Measurements from ENCODE around the gene SH3RF3.
"Not testable (repeated sequence)": the region's sequence is repeated elsewhere in the genome, so short reads cannot be mapped to it uniquely, and the experiment has no call there.

SH3RF3 gene

DNA sequence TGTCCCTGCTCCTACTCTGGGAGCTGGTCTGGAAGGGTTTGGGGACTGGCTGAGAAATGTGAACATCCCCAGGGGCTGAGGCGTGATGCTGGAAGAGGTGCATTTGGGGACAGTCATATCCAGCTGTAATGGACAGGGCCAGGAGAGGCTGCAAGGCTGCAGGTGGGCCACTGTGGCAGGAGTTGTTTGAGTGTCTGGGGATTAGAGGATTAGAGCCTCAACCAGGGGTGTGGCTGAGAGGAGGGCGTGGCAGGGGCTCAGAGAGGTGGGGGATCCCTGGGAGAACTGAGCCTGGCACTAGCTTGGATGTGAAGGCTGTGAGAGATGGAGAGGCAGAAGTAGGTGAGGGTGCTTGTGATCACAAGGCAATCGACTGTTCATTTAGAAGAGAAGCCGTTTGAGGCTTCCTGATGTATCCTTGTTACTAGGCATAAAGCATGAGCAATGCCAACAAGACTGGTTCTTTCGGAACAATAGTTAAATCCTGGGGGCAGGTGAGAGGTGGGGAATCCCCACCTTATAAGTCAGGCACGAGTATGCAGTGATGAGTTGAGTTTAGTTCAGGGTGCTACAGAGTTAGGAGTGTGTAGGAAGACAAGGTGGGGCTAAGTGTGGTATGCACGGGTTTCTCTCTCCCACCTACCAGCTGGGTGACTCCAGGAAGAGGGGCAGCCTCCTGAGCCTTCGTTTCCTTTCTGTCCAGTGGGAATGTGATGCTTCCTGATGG lies 31.9 kb downstream of the SH3RF3 start:
- no peak for DNase-seq

- DNase-seq = not testable (repeated sequence)
Observed at GRCh38 chr2:109162367-109162766, 33.4 kb downstream of the SH3RF3 start.

DNA sequence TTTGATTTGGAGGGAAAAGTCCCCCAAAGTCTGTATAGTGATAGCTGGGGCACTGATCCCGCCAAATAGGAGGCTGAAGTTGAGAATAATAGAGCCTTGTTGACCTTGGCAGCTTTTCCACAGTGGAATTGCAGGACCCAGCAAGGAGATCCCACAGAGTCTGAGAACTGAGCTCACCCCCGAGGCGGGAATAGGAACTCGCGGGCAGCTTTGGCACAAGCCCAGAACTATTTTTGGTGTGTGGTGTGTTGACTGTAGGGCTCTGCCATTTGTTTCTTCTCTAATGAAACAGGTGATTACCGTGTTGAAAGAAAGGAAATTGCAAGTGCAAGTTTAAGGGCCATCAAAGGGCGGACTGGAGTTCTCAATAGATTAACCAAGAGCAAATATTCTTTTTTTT lies 34.0 kb downstream of the SH3RF3 start:
- DNase-seq = no peak

GRCh38 chr2:109164311-109164710 lies 35.3 kb downstream of the SH3RF3 start:
- no peak for DNase-seq

- DNase-seq = no peak
Observed at GRCh38 chr2:109164739-109165221, 35.8 kb downstream of the SH3RF3 start.

DNA sequence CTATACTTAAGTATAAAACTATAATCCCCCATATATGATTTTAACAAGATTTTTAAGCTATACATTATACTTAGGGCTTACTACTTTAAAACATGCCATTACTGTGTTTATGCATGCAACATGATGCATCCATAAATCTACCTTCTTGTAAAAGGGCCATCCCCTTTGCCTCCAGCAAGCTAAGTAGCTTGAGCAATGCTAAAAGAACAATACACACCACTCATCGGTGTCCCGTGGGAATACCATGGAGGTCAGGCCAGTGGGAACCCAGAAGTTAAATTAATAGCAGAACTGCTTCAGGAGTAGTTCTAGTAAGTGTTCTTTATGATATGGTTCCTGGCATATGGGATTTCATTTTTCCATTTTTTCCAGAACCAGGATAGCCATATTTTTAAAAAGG lies 37.8 kb downstream of the SH3RF3 start:
- no peak for DNase-seq

DNA sequence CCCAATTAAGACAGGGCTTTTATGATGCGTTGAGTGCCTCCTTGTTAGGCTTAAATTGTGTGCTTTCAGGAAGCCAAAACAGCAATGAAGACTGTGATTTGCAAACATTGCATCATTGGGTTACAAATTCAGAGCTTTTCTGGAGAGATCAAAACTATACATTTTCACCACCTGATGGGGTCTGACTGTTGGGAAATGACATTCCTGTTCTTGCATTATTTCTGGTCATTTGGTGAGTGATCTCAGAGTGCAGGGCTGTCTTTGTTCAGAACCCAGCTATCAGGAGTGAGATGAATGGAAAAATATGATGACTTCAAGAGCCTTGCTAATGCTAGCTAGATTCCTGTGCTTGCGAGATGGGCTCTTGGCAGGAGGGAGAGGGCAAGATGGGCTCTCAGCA lies 39.1 kb downstream of the SH3RF3 start:
- no peak for DNase-seq

- DNase-seq = no peak
Observed at GRCh38 chr2:109168716-109169115, 39.7 kb downstream of the SH3RF3 start.

GRCh38 chr2:109170645-109171044 lies 41.6 kb downstream of the SH3RF3 start:
- DNase-seq = no peak

GRCh38 chr2:109171444-109172334 lies 42.7 kb downstream of the SH3RF3 start:
- DNase-seq = no peak

GRCh38 chr2:109172556-109173105 lies 43.6 kb downstream of the SH3RF3 start:
- no peak for DNase-seq

- DNase-seq = no peak
Observed at GRCh38 chr2:109173311-109174171, 44.5 kb downstream of the SH3RF3 start.

DNA sequence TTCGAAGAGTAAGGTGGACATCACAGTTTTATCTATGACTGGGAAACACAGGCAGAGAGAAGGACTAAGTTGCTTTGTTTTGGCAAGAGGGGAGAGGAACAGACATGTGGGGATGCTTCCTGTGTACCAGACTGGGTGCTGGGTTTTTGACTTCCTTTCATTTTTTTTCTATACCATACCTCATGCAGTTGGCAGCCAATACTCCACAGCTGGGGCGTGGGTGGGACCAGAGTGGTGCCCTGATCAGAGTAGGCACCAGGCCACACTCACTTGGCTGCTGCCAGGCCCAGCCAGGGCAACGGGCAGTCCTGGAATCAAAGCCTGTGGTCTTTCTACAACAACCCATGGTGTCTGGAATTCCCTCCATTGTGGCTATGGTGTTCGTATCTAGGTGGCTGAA lies 45.2 kb downstream of the SH3RF3 start:
- no peak for DNase-seq

GRCh38 chr2:109174626-109175349 lies 45.8 kb downstream of the SH3RF3 start:
- DNase-seq = no peak

GRCh38 chr2:109175350-109175678 lies 46.3 kb downstream of the SH3RF3 start:
- DNase-seq = no peak

DNA sequence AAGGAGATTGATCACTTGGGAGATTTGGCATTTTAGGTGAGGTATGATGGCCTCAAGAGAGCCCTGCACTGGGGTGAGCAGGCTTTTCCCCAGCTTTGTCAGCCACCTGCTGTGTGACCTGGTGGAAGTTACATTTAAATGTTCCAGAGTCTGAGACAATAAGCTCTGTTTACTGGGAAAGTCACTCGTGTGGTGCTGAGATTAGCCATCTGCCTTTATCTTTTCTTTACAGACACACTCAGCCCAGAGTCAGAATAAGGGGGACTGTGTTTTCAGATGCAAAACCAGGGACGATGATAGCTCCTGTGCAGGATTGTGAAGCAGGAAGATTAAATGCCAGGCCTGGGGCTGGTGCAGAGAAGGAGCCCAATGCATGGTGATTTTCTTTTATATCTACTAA lies 47.9 kb downstream of the SH3RF3 start:
- no peak for DNase-seq

DNA sequence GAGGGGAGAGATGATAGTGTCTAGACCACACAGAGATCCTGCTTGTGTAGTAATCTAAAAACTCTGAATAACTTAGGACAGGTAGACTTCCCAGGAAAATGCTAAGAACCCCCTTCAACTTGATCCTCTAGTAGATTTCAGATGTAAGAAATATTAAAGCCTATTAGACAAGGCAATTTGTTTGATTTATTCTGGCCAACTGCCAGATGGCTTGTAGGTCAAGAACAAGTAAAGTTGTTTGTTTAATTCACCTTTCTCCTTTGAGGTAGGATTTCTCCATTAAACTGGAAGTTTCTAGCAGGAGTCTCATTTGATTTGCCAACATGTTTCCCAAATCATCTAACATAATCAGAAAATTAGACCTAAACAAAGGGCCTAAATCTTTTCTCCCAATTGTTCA lies 48.6 kb downstream of the SH3RF3 start:
- DNase-seq = no peak

DNA sequence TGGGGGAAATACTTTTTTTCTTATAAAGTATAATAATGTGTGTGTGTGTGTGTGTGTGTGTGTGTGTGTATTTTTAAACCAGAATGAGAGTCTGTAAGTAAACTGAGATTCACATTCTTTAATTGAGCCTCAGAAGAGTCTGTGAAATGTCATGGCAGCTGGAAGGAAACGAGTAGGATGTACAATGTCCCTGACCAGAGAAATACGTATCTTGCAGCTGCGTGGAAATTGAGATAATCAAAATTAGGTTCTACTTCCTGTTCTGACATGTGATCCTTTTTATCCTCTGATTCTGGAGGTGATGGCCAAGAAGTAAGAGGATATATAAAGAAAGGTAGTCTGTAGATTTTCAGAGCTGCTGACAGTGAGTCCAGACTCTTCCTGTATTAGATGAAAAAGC lies 50.0 kb downstream of the SH3RF3 start:
- DNase-seq = no peak

- DNase-seq = no peak
Observed at GRCh38 chr2:109180786-109181185, 51.8 kb downstream of the SH3RF3 start.

DNA sequence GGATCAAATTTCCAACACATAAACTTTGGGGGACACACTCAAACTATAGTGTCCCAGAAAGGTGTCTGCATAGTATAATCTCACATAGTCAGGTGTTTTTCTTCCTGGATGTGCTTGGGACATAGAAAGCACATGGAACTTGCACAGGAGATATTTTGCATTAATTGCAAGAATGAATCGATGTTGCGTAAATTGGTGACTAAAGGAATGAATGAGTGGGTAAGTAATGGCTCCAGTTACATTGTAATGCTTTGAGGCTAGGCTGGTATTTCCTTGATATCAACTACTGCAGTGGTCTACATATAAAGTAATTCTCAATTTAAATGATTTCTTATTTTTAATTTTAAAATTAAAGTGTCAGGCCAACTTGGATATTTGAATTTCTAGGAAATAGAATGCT lies 53.4 kb downstream of the SH3RF3 start:
- no peak for DNase-seq

DNA sequence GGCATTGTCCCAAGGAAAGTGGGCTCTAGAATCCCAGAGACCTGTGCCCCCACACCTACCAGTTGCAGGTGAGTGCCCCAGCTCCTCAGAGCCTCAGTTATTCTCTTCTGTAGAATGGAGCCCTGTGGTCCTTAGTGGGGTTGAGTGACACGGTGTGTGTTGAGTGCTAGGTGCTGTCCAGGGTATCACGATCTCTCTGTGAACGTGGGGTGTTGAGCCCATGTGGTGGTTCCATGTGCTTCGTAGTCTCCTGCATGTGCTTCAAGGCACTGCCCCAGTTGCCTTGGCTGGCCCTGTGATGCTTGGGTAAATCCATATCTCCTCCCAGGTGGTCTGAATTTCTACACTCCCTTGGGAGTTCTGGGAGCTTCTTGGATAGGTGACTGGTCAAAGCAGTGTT lies 54.9 kb downstream of the SH3RF3 start:
- DNase-seq = no peak

DNA sequence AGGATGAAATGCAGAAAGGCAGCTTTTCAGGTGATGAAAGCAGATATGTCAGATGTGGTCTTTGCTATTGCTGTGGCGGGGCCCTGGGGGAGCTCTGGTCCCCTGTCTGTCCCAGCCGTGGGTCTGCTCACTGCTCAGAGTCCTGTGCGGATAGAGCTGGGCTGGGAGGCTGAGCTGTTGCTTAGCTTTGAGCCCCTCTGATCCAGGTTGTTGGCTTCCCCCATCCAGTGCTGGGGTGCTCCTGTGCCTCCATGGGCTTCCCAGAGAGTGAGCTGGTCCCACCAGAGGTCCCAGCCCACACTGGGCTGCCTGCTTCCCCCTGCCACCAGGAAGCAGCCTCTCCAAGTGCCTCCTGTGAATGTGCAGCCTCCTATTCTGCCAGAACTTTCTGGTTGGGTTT lies 55.4 kb downstream of the SH3RF3 start:
- no peak for DNase-seq
